ENCODE measurements around the gene AWAT1. TPM values are rescaled to one million over a fixed set of nuclear protein-coding genes. Genes with fewer than 3 reads are reported as not detected.

AWAT1 gene
- total and polyA plus RNA-seq, 2 experiments from 2014 or later: not detected

- H3K4me3 ChIP-seq: no peak within 1 kb of the TSS
- DNase-seq (ENCODE audit: low read depth in 1 of 2, low spot score in 1 of 2): no peak
- no peaks in the 10 kb centered on the region for H3K4me1 ChIP-seq (ENCODE audit: low read depth)
- H3K27ac ChIP-seq: no peak within 1 kb of the TSS
- no peaks in the 10 kb centered on the region for H3K27me3 ChIP-seq
- no peak for TF ChIP-seq CTCF (IDR thresholded peaks at IDR 0.05; ENCODE audit: low read depth, low read length)
- H3K36me3 ChIP-seq: no peaks in the 10 kb centered on the region
- H3K9me3 ChIP-seq (ENCODE audit: low read depth): no peaks in the 10 kb centered on the region
Measured at GRCh38 chrX:70281951-70282350, 47.5 kb downstream of the AWAT1 start, which contains the start of gene RAB41. Gene RAB41, plus strand, starts transcription at chrX:70282172. Its CDS starts 46 bp downstream, at chrX:70282218.

- no peaks in the 10 kb centered on the region for H3K4me1 ChIP-seq (ENCODE audit: low read depth)
- peak overlapping the region; percentile 50 for H3K27ac ChIP-seq
- TF ChIP-seq CTCF (IDR thresholded peaks at IDR 0.05; ENCODE audit: low read depth, low read length): no peak
Measured at GRCh38 chrX:70289168-70289792, 54.8 kb downstream of the AWAT1 start.

More at GRCh38 chrX:70289168-70289792, 54.8 kb downstream of the AWAT1 start:
- no peak for DNase-seq (ENCODE audit: low read depth in 1 of 2, low spot score in 1 of 2)
- Histone ChIP-seq H3K4me3 (peak overlapping the region; percentile 49), H3K9me3 (ENCODE audit: low read depth) (no peaks in the 10 kb centered on the region), H3K36me3 (no peaks in the 10 kb centered on the region), H3K27me3 (no peaks in the 10 kb centered on the region)

Other genes starting within 250 kb of the AWAT1 start
- not detected in 2 replicates for gene AWAT2, start 184.7 kb upstream of the AWAT1 start, total RNA-seq
- not detected in 2 replicates for gene AWAT2, start 184.7 kb upstream of the AWAT1 start, polyA plus RNA-seq
- gene OTUD6A, start 172.2 kb upstream of the AWAT1 start, total RNA-seq: not detected in 2 replicates
- not detected in 2 replicates for gene OTUD6A, start 172.2 kb upstream of the AWAT1 start, polyA plus RNA-seq
- gene IGBP1, start 101.2 kb upstream of the AWAT1 start, total RNA-seq: 49.3 and 78.5 TPM in 2 replicates
- 27.6 and 36.1 TPM in 2 replicates for gene IGBP1, start 101.2 kb upstream of the AWAT1 start, polyA plus RNA-seq
- gene DGAT2L6, start 57.2 kb upstream of the AWAT1 start, total RNA-seq: not detected in 2 replicates
- not detected in 2 replicates for gene DGAT2L6, start 57.2 kb upstream of the AWAT1 start, polyA plus RNA-seq
- 0.09 TPM in 1 of 2 replicates, not detected in the other for gene P2RY4, start 25.5 kb downstream of the AWAT1 start, total RNA-seq
- gene P2RY4, start 25.5 kb downstream of the AWAT1 start, polyA plus RNA-seq: 0.17 TPM in 1 of 2 replicates, not detected in the other
- not detected in 2 replicates for gene ARR3, start 33.7 kb downstream of the AWAT1 start, total RNA-seq
- gene ARR3, start 33.7 kb downstream of the AWAT1 start, polyA plus RNA-seq: 0.10 and 0.32 TPM in 2 replicates
- not detected in 2 replicates for gene RAB41, start 47.5 kb downstream of the AWAT1 start, total RNA-seq
- gene RAB41, start 47.5 kb downstream of the AWAT1 start, polyA plus RNA-seq: 0.26 TPM in 1 of 2 replicates, not detected in the other
- 26.3 and 34.9 TPM in 2 replicates for gene PDZD11, start 55.3 kb downstream of the AWAT1 start, total RNA-seq
- gene PDZD11, start 55.3 kb downstream of the AWAT1 start, polyA plus RNA-seq: 62.9 and 75.8 TPM in 2 replicates
- 3.5 and 25.1 TPM in 2 replicates for gene KIF4A, start 55.4 kb downstream of the AWAT1 start, total RNA-seq
- gene KIF4A, start 55.4 kb downstream of the AWAT1 start, polyA plus RNA-seq: 4.7 and 22.7 TPM in 2 replicates
- gene GDPD2, start 188.7 kb downstream of the AWAT1 start, total RNA-seq: not detected in 2 replicates
- gene GDPD2, start 188.7 kb downstream of the AWAT1 start, polyA plus RNA-seq: not detected in 2 replicates
- 34.1 and 50.1 TPM in 2 replicates for gene DLG3, start 210.2 kb downstream of the AWAT1 start, total RNA-seq
- gene DLG3, start 210.2 kb downstream of the AWAT1 start, polyA plus RNA-seq: 27.1 and 28.8 TPM in 2 replicates